ENCODE measurements around the gene RIMKLB.
"Not testable (repeated sequence)": the region's sequence is repeated elsewhere in the genome, so short reads cannot be mapped to it uniquely, and the experiment has no call there.

RIMKLB gene

DNA sequence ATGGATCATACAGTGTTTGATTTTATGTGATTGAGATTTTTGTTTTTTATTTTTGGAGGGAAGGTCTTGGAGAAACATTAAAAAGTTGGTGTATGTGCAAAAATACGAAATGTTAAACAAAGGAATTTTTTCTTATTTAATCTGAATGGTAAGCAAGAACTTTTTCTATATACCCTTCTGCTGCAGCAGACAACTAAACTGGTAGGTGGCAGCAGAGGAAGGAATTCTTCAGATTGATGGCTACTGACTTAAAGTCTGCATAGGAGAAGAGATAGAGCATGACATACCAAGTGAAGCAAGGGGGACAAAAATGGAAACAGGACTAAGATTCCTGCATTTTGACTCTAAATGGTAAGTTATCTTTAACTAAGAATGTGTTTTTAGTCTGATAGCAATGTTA lies 82.6 kb downstream of the RIMKLB start:
- DNase-seq = no peak

DNA sequence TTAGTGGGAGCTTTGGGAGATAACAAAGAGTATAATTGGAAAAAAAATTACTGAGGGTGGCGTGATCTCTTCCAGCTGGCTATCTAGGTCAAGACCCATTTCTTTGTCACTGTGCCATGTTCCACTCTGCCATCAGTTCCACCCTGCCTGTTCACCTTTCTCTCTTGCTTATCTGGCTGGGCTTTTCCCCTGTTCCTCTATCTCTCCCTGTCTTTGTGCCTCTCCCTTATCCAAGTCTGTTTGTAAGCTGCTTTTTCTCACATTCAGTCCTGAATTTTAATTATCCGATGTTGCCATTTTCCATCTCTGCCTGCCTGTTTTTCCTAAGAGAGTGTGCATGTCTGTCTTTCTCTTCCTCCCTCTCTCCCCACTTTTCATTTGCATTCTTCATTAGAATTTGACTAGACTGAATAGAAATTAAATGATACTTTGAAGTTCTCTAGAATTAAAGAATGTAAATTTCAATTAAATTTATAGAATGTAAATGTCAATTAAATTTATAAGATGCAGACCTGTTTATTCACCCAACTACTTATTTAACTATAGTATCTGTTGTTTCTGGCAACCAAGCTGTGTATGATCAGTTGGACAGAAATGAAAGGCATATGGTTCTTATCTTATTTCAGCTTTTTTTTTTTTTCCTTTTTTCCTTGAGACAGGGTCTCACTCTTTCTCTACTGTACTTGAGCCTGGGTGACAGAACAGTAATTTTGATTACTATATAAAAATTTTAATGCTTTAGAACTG lies 83.8 kb downstream of the RIMKLB start:
- DNase-seq = no peak

- DNase-seq = no peak
These were observed 86.6 kb downstream of the RIMKLB start for GRCh38 chr12:8784290-8784888.

DNA sequence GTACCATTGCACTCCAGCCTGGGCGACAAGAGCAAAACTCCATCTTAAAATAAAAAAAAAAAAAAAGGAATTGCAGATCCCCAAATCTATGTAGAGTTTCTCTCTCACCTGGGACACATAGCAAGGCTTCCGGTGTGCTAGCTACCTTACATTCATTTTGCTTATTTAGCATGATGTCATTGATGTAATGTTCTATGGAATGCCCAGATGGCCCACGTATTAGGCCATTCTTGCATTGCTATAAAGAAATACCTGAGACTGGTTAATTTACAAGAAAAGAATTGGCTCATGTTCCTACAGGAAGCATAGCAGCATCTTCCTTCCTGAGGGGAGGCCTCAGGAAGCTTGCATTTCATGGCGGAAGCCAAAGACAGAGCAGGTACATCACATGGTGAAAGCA lies 87.7 kb downstream of the RIMKLB start:
- DNase-seq = no peak

DNA sequence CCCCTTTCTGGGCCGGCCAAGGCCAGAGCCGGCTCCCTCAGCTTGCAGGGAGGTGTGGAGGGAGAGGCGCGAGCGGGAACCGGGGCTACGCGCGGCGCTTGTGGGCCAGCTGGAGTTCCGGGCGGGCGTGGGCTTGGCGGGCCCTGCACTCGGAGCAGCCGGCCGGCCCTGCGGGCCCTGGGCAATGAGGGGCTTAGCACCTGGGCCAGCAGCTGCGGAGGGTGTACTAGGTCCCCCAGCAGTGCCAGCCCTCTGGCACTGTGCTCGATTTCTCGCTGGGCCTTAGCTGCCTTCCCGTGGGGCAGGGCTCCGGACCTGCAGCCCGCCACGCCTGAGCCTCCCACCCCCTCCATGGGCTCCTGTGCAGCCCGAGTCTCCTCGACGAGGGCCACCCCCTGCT lies 89.4 kb downstream of the RIMKLB start:
- DNase-seq = not testable (repeated sequence)

DNA sequence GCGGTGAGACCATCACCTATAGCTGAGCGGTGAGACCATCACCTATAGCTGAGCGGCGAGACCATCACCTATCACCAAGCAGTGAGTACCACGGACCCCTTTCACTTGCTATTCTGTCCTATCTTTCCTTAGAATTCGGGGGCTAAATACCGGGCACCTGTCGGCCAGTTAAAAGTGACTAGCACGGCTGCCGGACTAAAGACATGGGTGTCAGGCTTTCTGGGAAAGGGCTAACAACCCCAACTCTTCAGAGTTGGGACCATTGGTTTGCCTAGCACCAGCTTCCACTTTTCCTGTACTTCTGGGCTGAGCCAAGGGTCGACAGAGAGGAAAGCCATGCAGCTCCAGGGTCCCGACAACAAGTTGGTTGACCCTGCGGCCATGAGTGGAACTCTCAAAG lies 90.9 kb downstream of the RIMKLB start:
- not testable (repeated sequence) for DNase-seq

- not testable (repeated sequence) for DNase-seq
These were observed 91.7 kb downstream of the RIMKLB start for GRCh38 chr12:8789341-8790013.

DNA sequence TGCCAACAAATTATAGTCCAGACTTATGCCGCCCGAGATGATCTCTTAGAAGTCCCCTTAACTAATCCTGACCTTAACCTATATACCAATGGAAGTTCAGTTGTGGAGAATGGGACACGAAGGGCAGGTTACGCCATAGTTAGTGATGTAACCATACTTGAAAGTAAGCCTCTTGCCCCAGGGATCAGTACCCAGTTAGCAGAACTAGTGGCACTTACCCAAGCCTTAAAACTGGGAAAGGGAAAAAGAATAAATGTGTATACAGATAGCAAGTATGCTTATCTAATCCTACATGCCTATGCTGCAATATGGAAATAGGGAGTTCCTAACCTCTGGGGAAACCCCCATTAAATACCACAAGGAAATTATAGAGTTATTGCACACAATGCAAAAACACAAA lies 95.4 kb downstream of the RIMKLB start:
- DNase-seq = not testable (repeated sequence)

- not testable (repeated sequence) for DNase-seq
These were observed 96.8 kb downstream of the RIMKLB start for GRCh38 chr12:8794611-8795010.

- no peak for DNase-seq
These were observed 99.2 kb downstream of the RIMKLB start for GRCh38 chr12:8796831-8797626.

- not testable (repeated sequence) for DNase-seq
These were observed 103.4 kb downstream of the RIMKLB start for GRCh38 chr12:8801213-8801612.

DNA sequence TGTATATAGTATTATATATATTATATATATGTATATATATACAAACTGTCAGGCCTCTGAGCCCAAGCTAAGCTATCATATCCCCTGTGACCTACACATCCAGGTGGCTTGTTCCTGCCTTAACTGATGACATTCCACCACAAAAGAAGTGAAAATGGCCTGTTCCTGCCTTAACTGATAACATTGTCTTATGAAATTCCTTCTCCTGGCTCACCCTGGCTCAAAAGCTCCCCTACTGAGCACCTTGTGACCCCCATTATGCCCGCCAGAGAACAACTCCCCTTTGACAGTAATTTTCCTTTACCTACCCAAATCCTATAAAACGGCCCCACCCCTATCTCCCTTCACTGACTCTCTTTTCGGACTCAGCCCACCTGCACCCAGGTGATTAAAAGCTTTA lies 107.0 kb downstream of the RIMKLB start:
- not testable (repeated sequence) for DNase-seq

DNA sequence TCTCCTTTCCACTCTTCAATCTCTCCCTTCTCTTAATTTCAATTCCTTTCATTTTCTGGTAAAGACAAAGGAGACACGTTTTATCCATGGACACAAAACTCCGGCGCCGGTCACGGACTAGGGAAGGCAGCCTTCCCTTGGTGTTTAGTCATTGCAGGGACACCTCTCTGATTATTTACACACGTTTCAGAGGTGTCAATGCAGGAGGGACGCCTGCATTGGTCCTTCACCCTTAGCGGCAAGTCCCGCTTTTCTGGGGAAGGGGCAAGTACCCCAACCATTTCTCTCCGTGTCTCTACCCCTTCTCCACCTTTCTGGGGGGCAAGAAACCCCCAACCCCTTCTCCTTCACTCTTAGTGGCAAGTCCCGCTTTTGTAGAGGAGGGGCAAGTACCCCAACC lies 107.7 kb downstream of the RIMKLB start:
- not testable (repeated sequence) for DNase-seq

DNA sequence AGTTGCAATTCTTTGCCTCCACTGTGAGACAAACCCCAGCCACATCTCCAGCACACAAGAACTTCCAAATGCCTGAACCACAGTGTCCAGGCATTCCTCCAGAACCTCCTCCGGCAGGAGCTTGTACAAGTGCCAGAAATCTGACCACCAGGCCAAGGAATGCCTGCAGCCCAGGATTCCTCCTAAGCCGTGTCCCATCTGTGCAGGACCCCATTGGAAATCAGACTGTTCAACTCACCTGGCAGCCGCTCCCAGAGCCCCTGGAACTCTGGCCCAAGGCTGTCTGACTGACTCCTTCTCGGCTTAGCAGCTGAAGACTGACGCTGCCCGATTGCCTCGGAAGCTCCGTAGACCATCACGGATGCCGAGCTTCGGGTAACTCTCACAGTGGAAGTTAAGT lies 109.3 kb downstream of the RIMKLB start:
- not testable (repeated sequence) for DNase-seq

DNA sequence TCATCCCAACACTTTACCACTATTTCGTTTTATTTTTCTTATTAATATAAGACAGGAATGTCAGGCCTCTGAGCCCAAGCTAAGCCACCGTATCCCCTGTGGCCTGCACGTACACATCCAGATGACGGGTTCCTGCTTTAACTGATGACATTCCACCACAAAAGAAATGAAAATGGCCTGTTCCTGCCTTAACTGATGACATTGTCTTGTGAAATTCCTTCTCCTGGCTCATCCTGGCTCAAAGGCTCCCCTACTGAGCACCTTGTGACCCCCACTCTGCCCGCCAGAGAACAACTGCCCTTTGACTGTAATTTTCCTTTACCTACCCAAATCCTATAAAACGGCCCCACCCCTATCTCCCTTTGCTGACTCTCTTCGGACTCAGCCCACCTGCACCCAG lies 112.3 kb downstream of the RIMKLB start:
- not testable (repeated sequence) for DNase-seq

DNA sequence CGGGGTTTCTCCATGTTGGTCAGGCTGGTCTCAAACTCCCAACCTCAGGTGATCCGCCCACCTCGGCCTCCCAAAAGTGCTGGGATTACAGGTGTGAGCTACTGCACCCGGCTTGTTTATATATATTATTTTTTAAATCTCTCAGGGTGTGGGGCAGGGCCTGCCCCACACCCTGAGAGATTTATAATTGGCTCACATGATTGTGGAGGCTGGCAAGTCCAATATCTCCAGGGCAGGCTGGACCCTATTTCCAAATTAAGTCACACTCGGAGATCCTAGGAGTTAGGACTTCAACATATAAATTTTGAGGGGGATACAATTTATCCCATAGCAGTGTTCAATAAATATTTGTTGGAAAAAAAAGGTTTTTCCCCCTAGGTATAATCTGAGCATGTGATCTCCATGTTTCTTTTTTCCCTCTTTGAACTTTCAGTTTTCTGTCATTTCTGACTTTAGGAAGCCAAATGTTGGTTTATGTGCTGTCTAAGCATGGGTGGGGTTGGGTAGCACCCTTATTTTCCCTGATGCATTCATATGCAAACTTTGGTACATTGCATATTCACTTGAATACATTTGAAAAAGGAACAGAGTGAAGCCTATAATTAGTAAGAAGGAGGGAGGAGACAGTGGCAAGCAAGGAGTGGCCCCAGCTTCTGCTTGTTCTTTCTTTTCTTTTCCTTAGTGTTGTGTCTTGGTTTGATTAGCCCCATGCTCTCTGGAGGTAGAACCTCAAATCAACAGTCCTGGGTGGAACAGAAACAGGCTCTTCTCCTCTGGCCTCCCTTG lies 116.0 kb downstream of the RIMKLB start:
- DNase-seq = no peak

GRCh38 chr12:8816448-8817050 lies 118.8 kb downstream of the RIMKLB start:
- DNase-seq = no peak

DNA sequence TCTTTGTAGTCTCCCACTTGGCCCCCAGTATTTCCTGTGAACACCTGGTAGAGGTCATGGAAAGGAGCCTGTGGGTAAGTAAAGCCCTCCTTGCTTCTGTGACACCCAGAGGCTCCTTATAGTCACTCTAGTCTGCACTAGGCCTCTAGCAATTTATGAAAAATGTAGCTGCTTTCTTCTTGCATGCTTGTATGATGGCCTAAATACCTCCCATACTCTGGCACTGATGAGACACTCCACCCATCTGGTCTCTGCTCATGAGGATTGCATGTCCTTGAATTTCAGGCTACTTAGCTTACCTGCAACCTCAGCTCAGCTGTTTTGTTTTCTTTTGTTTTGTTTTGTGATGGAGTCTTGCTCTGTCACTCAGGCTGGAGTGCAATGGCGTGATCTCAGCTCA lies 120.1 kb downstream of the RIMKLB start:
- no peak for DNase-seq

GRCh38 chr12:8818526-8818925 lies 120.7 kb downstream of the RIMKLB start:
- no peak for DNase-seq

DNA sequence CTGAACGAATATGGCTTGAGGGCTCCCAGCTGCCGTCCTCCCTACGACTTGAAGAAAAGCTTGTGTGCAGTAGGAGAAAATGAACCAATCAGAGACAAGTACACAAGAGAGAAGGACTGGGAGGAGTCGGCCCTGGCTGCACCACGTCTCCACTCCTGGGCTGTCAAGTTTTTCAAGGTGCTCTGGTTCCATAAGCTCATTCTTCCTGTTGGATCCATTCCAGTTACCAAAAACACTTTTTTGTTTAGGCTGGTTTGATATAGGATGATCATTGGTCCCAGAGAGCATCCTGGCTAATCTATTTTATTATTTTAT lies 121.8 kb downstream of the RIMKLB start:
- DNase-seq = no peak

- not testable (repeated sequence) for DNase-seq
These were observed 123.1 kb downstream of the RIMKLB start for GRCh38 chr12:8820676-8821407.

Data from NCI-H510A (cell line).